ENCODE results near the gene HOXA9. TPM values are rescaled to one million over a fixed set of nuclear protein-coding genes. Genes with fewer than 3 reads are reported as not detected.

HOXA9 gene
- total RNA-seq, 2 experiments from 2014 or later, result not detected

DNA sequence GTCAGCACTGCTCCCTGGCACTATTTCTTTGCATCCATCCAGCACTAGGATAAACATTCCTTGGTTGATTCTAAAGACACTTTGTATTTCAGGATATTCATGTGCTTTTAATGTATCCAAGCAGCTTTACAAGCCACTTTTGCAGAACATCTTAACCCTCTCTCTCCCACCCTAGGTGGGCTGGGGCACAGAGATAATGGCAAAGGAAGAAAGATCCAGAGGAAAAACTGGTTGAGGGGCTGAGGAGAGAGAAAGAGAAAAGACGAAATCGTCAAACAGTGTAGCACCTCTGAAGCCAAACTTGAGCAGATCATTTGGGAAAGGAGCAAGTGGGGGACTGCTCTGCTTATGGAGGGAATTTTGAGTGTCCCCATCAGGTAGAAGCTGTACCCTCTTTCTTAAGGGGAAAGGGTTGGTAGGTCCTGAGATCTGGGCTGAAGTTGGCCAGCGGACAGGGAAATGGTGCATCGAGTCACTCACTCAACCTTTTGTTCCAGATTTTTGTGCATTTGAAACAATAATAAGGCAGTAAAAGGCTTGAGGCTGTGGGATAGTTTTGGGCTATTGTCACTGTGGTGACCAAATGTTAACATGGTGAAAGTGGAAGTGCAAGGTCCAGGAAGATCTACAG is 38.7 kb upstream of the HOXA9 start:
- no peak for DNase-seq (ENCODE audit: low spot score)
- H2AFZ ChIP-seq (ENCODE audit: low read length), result no peak overlapping the region
- no peak overlapping the region for H3K4me3 ChIP-seq (ENCODE audit: low read depth, low read length, poor library complexity, severe bottlenecking)
- H3K27ac ChIP-seq (ENCODE audit: low read depth, low read length, poor library complexity, severe bottlenecking), result no peak overlapping the region
- CTCF ChIA-PET (ENCODE audit: unreplicated experiment), result no interaction called here
- BruUV-seq (replicated peaks), result no TSS peak
- peaks cover 17% of the 10 kb centered on the region for H3K4me1 ChIP-seq (ENCODE audit: insufficient read depth, low read length, poor library complexity, severe bottlenecking)
- no peaks in the 10 kb centered on the region for H3K79me2 ChIP-seq (ENCODE audit: insufficient read depth, low read depth, low read length)
- H3K9me2 ChIP-seq (ENCODE audit: insufficient read depth, low read length), result no peaks in the 10 kb centered on the region
- intact Hi-C loops (cut with micrococcal nuclease; ENCODE audit: unreplicated experiment), result no loop called here
- no peaks in the 10 kb centered on the region for H3K36me3 ChIP-seq (ENCODE audit: insufficient read depth, low read length)
- H4K20me1 ChIP-seq (ENCODE audit: insufficient read depth, low read length), result no peaks in the 10 kb centered on the region
- no peak for TF ChIP-seq EZH2phosphoT487 (IDR thresholded peaks at IDR 0.05; ENCODE audit: borderline replicate concordance, low read depth, low read length)
- TF ChIP-seq, protein P1, sequence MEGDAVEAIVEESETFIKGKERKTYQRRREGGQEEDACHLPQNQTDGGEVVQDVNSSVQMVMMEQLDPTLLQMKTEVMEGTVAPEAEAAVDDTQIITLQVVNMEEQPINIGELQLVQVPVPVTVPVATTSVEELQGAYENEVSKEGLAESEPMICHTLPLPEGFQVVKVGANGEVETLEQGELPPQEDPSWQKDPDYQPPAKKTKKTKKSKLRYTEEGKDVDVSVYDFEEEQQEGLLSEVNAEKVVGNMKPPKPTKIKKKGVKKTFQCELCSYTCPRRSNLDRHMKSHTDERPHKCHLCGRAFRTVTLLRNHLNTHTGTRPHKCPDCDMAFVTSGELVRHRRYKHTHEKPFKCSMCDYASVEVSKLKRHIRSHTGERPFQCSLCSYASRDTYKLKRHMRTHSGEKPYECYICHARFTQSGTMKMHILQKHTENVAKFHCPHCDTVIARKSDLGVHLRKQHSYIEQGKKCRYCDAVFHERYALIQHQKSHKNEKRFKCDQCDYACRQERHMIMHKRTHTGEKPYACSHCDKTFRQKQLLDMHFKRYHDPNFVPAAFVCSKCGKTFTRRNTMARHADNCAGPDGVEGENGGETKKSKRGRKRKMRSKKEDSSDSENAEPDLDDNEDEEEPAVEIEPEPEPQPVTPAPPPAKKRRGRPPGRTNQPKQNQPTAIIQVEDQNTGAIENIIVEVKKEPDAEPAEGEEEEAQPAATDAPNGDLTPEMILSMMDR (conservative IDR thresholded peaks at IDR 0.05; ENCODE audit: low read length), result no peak
- no peaks in the 10 kb centered on the region for H3K9me3 ChIP-seq (ENCODE audit: low read length)
- POLR2A ChIA-PET, result no interaction called here
- H3K4me2 ChIP-seq (ENCODE audit: low read length), result no peak overlapping the region

GRCh38 chr7:27203365-27203953 is 38.1 kb upstream of the HOXA9 start:
- CTCF ChIA-PET (ENCODE audit: unreplicated experiment), result no interaction called here
- DNase-seq (ENCODE audit: low spot score), result no peak
- Histone ChIP-seq H3K36me3 (ENCODE audit: insufficient read depth, low read length) (no peaks in the 10 kb centered on the region), H3K9me3 (ENCODE audit: low read length) (no peaks in the 10 kb centered on the region), H3K79me2 (ENCODE audit: insufficient read depth, low read depth, low read length) (no peaks in the 10 kb centered on the region), H3K4me2 (ENCODE audit: low read length) (no peak overlapping the region), H3K9me2 (ENCODE audit: insufficient read depth, low read length) (no peaks in the 10 kb centered on the region), H3K27ac (ENCODE audit: low read depth, low read length, poor library complexity, severe bottlenecking) (no peak overlapping the region), H2AFZ (ENCODE audit: low read length) (no peak overlapping the region), H3K4me3 (ENCODE audit: low read depth, low read length, poor library complexity, severe bottlenecking) (no peak overlapping the region), H4K20me1 (ENCODE audit: insufficient read depth, low read length) (no peaks in the 10 kb centered on the region), H3K4me1 (ENCODE audit: insufficient read depth, low read length, poor library complexity, severe bottlenecking) (peaks cover 17% of the 10 kb centered on the region)
- intact Hi-C loops (cut with micrococcal nuclease; ENCODE audit: unreplicated experiment), result no loop called here
- no TSS peak for BruUV-seq (replicated peaks)
- POLR2A ChIA-PET, result no interaction called here
- TF ChIP-seq EZH2phosphoT487 (IDR thresholded peaks at IDR 0.05; ENCODE audit: borderline replicate concordance, low read depth, low read length), result no peak
- TF ChIP-seq, protein P1 (conservative IDR thresholded peaks at IDR 0.05; ENCODE audit: low read length), result no peak

DNA sequence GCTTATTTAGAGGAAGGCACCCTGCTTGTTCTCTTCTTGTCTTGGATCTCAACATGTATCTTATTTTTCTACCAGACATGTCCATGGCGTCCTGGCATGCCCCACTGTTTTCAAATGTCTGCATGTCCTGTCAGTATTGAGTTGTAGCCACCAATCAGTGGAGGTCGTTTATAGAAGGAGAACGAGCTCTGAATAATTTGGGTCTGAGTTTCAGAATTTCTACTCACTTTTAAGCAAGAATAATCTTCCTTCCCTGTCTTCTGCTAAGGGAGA is 37.5 kb upstream of the HOXA9 start:
- Histone ChIP-seq H3K79me2 (ENCODE audit: insufficient read depth, low read depth, low read length) (no peaks in the 10 kb centered on the region), H3K4me2 (ENCODE audit: low read length) (no peak overlapping the region), H3K9me2 (ENCODE audit: insufficient read depth, low read length) (no peaks in the 10 kb centered on the region), H3K4me1 (ENCODE audit: insufficient read depth, low read length, poor library complexity, severe bottlenecking) (peaks cover 17% of the 10 kb centered on the region), H3K9me3 (ENCODE audit: low read length) (no peaks in the 10 kb centered on the region), H4K20me1 (ENCODE audit: insufficient read depth, low read length) (no peaks in the 10 kb centered on the region), H3K4me3 (ENCODE audit: low read depth, low read length, poor library complexity, severe bottlenecking) (no peak overlapping the region), H3K36me3 (ENCODE audit: insufficient read depth, low read length) (no peaks in the 10 kb centered on the region), H3K27ac (ENCODE audit: low read depth, low read length, poor library complexity, severe bottlenecking) (no peak overlapping the region), H2AFZ (ENCODE audit: low read length) (no peak overlapping the region)
- intact Hi-C loops (cut with micrococcal nuclease; ENCODE audit: unreplicated experiment), result no loop called here
- no TSS peak for BruUV-seq (replicated peaks)
- ChIA-PET POLR2A (no interaction called here), CTCF (ENCODE audit: unreplicated experiment) (no interaction called here)
- DNase-seq (ENCODE audit: low spot score), result no peak
- TF ChIP-seq, protein P1 (conservative IDR thresholded peaks at IDR 0.05; ENCODE audit: low read length), result no peak
- no peak for TF ChIP-seq EZH2phosphoT487 (IDR thresholded peaks at IDR 0.05; ENCODE audit: borderline replicate concordance, low read depth, low read length)

All from OCI-LY7 (cell line).